ENCODE data around the gene INPP5D. TPM values are rescaled to one million over a fixed set of nuclear protein-coding genes. Genes with fewer than 3 reads are reported as not detected.
A peak's percentile ranks its signal among the peaks of the same experiment; 100 is the strongest.

Gene INPP5D
- polyA plus RNA-seq, 3 donors: 30.6 to 90.2 (median 54.8) TPM

DNA sequence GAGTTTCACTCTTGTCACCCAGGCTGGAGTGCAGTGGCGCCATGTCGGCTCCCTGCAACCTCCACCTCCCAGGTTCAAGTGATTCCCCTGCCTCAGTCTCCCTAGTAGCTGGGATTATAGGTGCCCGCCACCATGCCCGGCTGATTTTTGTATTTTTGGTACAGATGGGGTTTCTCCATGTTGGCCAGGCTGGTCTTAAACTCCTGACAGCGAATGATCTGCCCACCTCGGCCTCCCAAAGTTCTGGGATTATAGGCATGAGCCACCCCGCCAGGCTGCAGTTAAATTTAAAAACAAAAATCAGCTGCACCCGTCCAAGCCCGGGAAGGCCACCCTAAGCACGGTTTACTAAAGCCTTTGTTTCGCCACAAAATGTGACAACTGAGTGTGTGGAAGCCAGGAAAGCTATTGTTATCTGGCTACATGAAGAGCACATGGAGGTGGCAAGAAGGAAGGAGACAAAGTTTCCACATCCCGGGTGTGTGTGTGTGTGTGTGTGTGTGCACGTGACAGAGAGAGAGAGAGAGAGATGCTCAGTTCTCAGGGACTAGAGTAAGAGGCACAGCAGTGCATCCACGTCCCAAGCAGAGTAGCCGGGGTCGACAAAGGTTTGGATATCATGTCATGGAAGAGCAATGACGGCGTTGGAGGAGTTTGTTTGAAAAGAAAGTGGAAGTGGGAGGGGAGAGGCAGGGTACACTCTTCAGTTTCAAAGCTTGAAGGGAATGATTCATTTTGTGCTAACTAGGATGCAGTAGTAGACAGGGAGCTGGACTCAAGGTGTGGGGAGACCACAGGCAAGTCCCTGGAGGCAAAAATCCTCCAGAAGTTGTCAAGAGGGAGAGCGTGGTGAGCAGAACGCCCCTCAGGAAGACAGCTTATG lies 20.1 kb downstream of the INPP5D start:
- Histone ChIP-seq H4K20me1 (ENCODE audit: insufficient read depth, low read length) (peaks cover 53% of the 10 kb centered on the region), H3K36me3 (replicated peaks in 1 of 2; ENCODE audit: control insufficient read depth in 1 of 2, insufficient read depth in 2 of 2, low read length in 2 of 2) (peaks cover 16 to 38% of the 10 kb centered on the region in 2 donors), H3K27me3 (ENCODE audit: control insufficient read depth in 2 of 2, insufficient read depth in 2 of 2, low read length in 2 of 2) (no peaks in the 10 kb centered on the region), H3K9me3 (replicated peaks in 1 of 2; ENCODE audit: control insufficient read depth in 1 of 2, insufficient read depth in 1 of 2, low read length in 2 of 2) (no peaks in the 10 kb centered on the region), H3K4me1 (ENCODE audit: control insufficient read depth in 1 of 2, insufficient read depth in 2 of 2, low read length in 2 of 2) (peaks cover 92 to 99% of the 10 kb centered on the region in 2 donors), H3K4me3 (replicated peaks in 1 of 3; ENCODE audit: low read depth in 2 of 3, low read length in 3 of 3) (peak overlapping the region in 1 of 3 experiments; percentile 24), H2AFZ (ENCODE audit: insufficient read depth, low read depth, low read length, poor library complexity, severe bottlenecking) (no peak overlapping the region), H3K27ac (ENCODE audit: low read depth in 1 of 2, low read length in 2 of 2) (peak overlapping the region; percentile 60 to 95), H3K4me2 (replicated peaks; ENCODE audit: extremely low read depth, low read length, poor library complexity, severe bottlenecking) (peak overlapping the region; percentile 63), H3K9ac (ENCODE audit: insufficient read depth, low read length, poor library complexity, severe bottlenecking) (no peak overlapping the region), H3K79me2 (ENCODE audit: insufficient read depth, low read length) (peaks cover 93% of the 10 kb centered on the region)
- Mint-ChIP-seq H3K27ac (peak overlapping the region; percentile 78 to 100 (median 98)), H3K4me1 (peaks cover 76% of the 10 kb centered on the region), H3K9me3 (no peaks in the 10 kb centered on the region), H3K36me3 (peaks cover 61 to 81% of the 10 kb centered on the region in 2 donors), H3K4me3 (peak overlapping the region; percentile 59 to 77), H3K27me3 (ENCODE audit: low read depth in 3 of 3) (no peaks in the 10 kb centered on the region)
- peak; percentile 38 to 45 (median 43) for DNase-seq
- intact Hi-C loops (cut with micrococcal nuclease): loop anchor here in 1 of 2 donors (5.0 to 10.0 kb wide), 3 partner anchors 162 to 765 kb away; no protein-coding TSS in a partner anchor
- WGBS (ENCODE audit: insufficient coverage): 36% methylated on average over 16 of the region's 20 CpGs
- TF ChIP-seq, protein P1, sequence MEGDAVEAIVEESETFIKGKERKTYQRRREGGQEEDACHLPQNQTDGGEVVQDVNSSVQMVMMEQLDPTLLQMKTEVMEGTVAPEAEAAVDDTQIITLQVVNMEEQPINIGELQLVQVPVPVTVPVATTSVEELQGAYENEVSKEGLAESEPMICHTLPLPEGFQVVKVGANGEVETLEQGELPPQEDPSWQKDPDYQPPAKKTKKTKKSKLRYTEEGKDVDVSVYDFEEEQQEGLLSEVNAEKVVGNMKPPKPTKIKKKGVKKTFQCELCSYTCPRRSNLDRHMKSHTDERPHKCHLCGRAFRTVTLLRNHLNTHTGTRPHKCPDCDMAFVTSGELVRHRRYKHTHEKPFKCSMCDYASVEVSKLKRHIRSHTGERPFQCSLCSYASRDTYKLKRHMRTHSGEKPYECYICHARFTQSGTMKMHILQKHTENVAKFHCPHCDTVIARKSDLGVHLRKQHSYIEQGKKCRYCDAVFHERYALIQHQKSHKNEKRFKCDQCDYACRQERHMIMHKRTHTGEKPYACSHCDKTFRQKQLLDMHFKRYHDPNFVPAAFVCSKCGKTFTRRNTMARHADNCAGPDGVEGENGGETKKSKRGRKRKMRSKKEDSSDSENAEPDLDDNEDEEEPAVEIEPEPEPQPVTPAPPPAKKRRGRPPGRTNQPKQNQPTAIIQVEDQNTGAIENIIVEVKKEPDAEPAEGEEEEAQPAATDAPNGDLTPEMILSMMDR (IDR thresholded peaks at IDR 0.05): no peak

- intact Hi-C loops (cut with micrococcal nuclease): loop anchor here in 1 of 2 donors (10.0 kb wide), 1 partner anchor 766 kb away; no protein-coding TSS in a partner anchor
- DNase-seq: no peak
- no peak overlapping the region for H2AFZ ChIP-seq (ENCODE audit: insufficient read depth, low read depth, low read length, poor library complexity, severe bottlenecking)
- H3K4me1 Mint-ChIP-seq: peaks cover 82% of the 10 kb centered on the region
- peak overlapping the region; percentile 97 to 100 (median 99) for H3K27ac Mint-ChIP-seq
- peak overlapping the region; percentile 5 for H3K9ac ChIP-seq (ENCODE audit: insufficient read depth, low read length, poor library complexity, severe bottlenecking)
- no peaks in the 10 kb centered on the region for H3K27me3 Mint-ChIP-seq (ENCODE audit: low read depth in 3 of 3)
- H3K27ac ChIP-seq (ENCODE audit: low read depth in 1 of 2, low read length in 2 of 2): peak overlapping the region; percentile 60 to 95
- no peaks in the 10 kb centered on the region for H3K9me3 Mint-ChIP-seq
- H3K36me3 ChIP-seq (replicated peaks in 1 of 2; ENCODE audit: control insufficient read depth in 1 of 2, insufficient read depth in 2 of 2, low read length in 2 of 2): peaks cover 16 to 38% of the 10 kb centered on the region in 2 donors
- peak overlapping the region in 1 of 2 donors; percentile 48 for H3K4me3 Mint-ChIP-seq
- peaks cover 92 to 99% of the 10 kb centered on the region in 2 donors for H3K4me1 ChIP-seq (ENCODE audit: control insufficient read depth in 1 of 2, insufficient read depth in 2 of 2, low read length in 2 of 2)
- H4K20me1 ChIP-seq (ENCODE audit: insufficient read depth, low read length): peaks cover 46% of the 10 kb centered on the region
- TF ChIP-seq, protein P1 (IDR thresholded peaks at IDR 0.05): no peak
- 82% methylated on average over 9 of the region's 11 CpGs for WGBS (ENCODE audit: insufficient coverage)
- no peaks in the 10 kb centered on the region for H3K9me3 ChIP-seq (replicated peaks in 1 of 2; ENCODE audit: control insufficient read depth in 1 of 2, insufficient read depth in 1 of 2, low read length in 2 of 2)
- peaks cover 96% of the 10 kb centered on the region for H3K79me2 ChIP-seq (ENCODE audit: insufficient read depth, low read length)
- H3K27me3 ChIP-seq (ENCODE audit: control insufficient read depth in 2 of 2, insufficient read depth in 2 of 2, low read length in 2 of 2): no peaks in the 10 kb centered on the region
- H3K4me3 ChIP-seq (replicated peaks in 1 of 3; ENCODE audit: low read depth in 2 of 3, low read length in 3 of 3): peak overlapping the region in 1 of 3 experiments; percentile 24
- H3K36me3 Mint-ChIP-seq: peaks cover 67 to 86% of the 10 kb centered on the region in 2 donors
- H3K4me2 ChIP-seq (replicated peaks; ENCODE audit: extremely low read depth, low read length, poor library complexity, severe bottlenecking): peak overlapping the region; percentile 63
Observed at GRCh38 chr2:233080836-233081229, 20.7 kb downstream of the INPP5D start.

All from CD14-positive monocyte (primary cell).